DOHH2 (cell line): ENCODE data around the gene MICAL2.

Experiments used
- H3F3A ChIP-seq: fragments of 200-600 bp; sonication (generic), shearing (Covaris generic); 2 replicates; pipeline ENCODE4 v1.6.0; 2016; ENCODE audit warnings: antibody characterized with exemption, mild to moderate bottlenecking; ENCODE audit not compliant: control insufficient read depth, insufficient read depth
- H3K27ac ChIP-seq: fragments of 200-600 bp; sonication (generic); 2 replicates; pipeline ENCODE4 v1.5.1; 2014; ENCODE audit warnings: low read depth, mild to moderate bottlenecking, low read length, moderate library complexity
- H3K27me3 ChIP-seq: fragments of 200-600 bp; sonication (generic); 2 replicates; pipeline ENCODE4 v1.6.1; 2014; ENCODE audit warnings: mild to moderate bottlenecking, low read length, mixed read lengths; ENCODE audit not compliant: control insufficient read depth
- H3K36me3 ChIP-seq: fragments of 200-600 bp; sonication (generic); 2 replicates; pipeline ENCODE4 v1.6.1; 2014; ENCODE audit warnings: mild to moderate bottlenecking, low read length, moderate library complexity, mixed read lengths; ENCODE audit not compliant: control insufficient read depth
- H3K4me1 ChIP-seq: fragments of 200-600 bp; sonication (generic); 2 replicates; pipeline ENCODE4 v1.6.1; 2014; ENCODE audit warnings: mild to moderate bottlenecking, low read length, mixed read lengths; ENCODE audit not compliant: control insufficient read depth
- H3K4me2 ChIP-seq: fragments of 200-600 bp; sonication (generic); 2 replicates; pipeline ENCODE4 v1.6.0; 2014; ENCODE audit warnings: mild to moderate bottlenecking, low read length, moderate library complexity
- H3K4me3 ChIP-seq: fragments of 200-600 bp; sonication (generic); 2 replicates; pipeline ENCODE4 v1.5.1; 2014; ENCODE audit warnings: mild to moderate bottlenecking, low read length, mixed read lengths
- H3K79me2 ChIP-seq: fragments of 200-600 bp; sonication (generic); 2 replicates; pipeline ENCODE4 v1.6.1; 2014; ENCODE audit warnings: mild to moderate bottlenecking, low read length, mixed read lengths; ENCODE audit not compliant: control insufficient read depth
- H3K9me2 ChIP-seq: fragments of 200-600 bp; sonication (generic); replicated peaks from 2 replicates; pipeline ENCODE4 v1.6.1; 2014; ENCODE audit warnings: mild to moderate bottlenecking, low read length, mixed read lengths; ENCODE audit not compliant: control insufficient read depth
- H3K9me3 ChIP-seq: fragments of 200-600 bp; sonication (generic); 2 replicates; pipeline ENCODE4 v1.6.1; 2014; ENCODE audit warnings: antibody characterized with exemption, low read length, mixed read lengths; ENCODE audit not compliant: control insufficient read depth, insufficient read depth
- H4K20me1 ChIP-seq: fragments of 200-600 bp; sonication (generic); 2 replicates; pipeline ENCODE4 v1.6.0; 2014; ENCODE audit warnings: low read depth, mild to moderate bottlenecking, antibody characterized with exemption, low read length, moderate library complexity; ENCODE audit not compliant: control insufficient read depth, insufficient read depth
- EZH2phosphoT487 ChIP-seq: fragments of 200-600 bp; sonication (generic); IDR thresholded peaks from 2 replicates; pipeline ENCODE4 v1.6.1; 2017; ENCODE audit warnings: borderline replicate concordance, mild to moderate bottlenecking, antibody characterized with exemption, low read length, moderate library complexity, mixed read lengths
- TF ChIP-seq, protein P1 (sequence below): fragments of 200-600 bp; sonication (generic); IDR thresholded peaks from one replicate; pipeline ENCODE4 v1.5.1; 2014; ENCODE audit warnings: antibody characterized with exemption, mild to moderate bottlenecking, low read depth, low read length; ENCODE audit not compliant: poor library complexity, severe bottlenecking

Gene MICAL2

DNA sequence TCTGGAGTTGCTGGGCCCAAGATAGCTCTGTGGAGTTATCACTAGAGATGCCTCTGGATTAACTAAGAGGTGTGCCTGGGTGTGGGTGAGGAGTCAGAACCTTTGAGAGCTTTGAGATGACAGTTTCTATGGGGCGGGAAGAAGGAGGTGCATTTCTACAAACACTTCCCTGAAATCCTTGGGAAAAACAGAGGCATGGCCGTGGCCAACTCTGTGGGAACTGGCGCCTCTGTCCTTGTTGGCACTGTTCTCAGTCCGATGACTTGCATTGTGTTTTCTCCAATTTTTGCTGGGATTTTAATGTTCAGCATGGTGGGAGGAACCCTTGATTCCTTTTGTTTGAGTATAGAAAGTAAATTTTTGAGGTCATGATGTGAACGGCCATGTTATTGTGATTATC is 151.2 kb downstream of the MICAL2 start:
- Histone ChIP-seq H3K4me3 (no peak overlapping the region), H3K9me3 (no peaks in the 10 kb centered on the region), H3K27ac (no peak overlapping the region), H3K9me2 (no peaks in the 10 kb centered on the region), H3K4me2 (no peak overlapping the region), H3K27me3 (no peaks in the 10 kb centered on the region), H3F3A (no peaks in the 10 kb centered on the region), H4K20me1 (no peaks in the 10 kb centered on the region), H3K36me3 (no peaks in the 10 kb centered on the region), H3K4me1 (no peaks in the 10 kb centered on the region), H3K79me2 (no peaks in the 10 kb centered on the region)
- no peak for TF ChIP-seq EZH2phosphoT487
- TF ChIP-seq, protein P1, sequence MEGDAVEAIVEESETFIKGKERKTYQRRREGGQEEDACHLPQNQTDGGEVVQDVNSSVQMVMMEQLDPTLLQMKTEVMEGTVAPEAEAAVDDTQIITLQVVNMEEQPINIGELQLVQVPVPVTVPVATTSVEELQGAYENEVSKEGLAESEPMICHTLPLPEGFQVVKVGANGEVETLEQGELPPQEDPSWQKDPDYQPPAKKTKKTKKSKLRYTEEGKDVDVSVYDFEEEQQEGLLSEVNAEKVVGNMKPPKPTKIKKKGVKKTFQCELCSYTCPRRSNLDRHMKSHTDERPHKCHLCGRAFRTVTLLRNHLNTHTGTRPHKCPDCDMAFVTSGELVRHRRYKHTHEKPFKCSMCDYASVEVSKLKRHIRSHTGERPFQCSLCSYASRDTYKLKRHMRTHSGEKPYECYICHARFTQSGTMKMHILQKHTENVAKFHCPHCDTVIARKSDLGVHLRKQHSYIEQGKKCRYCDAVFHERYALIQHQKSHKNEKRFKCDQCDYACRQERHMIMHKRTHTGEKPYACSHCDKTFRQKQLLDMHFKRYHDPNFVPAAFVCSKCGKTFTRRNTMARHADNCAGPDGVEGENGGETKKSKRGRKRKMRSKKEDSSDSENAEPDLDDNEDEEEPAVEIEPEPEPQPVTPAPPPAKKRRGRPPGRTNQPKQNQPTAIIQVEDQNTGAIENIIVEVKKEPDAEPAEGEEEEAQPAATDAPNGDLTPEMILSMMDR = no peak

DNA sequence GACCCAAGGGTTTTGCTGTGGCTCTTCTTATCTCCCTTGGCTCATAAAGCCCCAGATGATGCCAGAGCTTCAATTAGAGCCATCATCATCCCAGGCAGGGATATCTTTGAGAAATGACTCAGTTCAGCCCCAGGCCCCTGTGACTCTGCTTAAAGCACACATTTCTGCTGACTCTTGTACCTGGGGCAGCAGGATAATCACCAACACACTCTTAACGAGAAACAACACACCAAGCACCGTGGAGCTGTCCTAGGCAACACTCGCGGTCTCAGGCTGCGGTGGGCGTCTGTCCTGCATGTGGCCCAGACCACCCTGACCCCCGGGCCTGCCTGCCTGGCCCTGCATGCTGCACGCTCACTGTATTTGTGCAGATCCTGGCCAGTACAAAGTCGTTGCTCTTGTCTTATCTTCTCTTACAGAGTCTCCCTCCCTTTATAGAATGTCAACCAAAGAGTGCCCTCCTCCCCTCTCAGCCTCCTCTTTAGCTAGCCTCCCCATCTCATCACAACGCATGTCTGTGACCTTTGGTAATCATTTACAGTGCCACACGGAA is 152.8 kb downstream of the MICAL2 start:
- no peaks in the 10 kb centered on the region for H3K27me3 ChIP-seq
- H3K79me2 ChIP-seq = no peaks in the 10 kb centered on the region
- no peaks in the 10 kb centered on the region for H3K36me3 ChIP-seq
- no peaks in the 10 kb centered on the region for H4K20me1 ChIP-seq
- no peaks in the 10 kb centered on the region for H3K9me2 ChIP-seq
- H3K4me2 ChIP-seq = no peak overlapping the region
- no peaks in the 10 kb centered on the region for H3K4me1 ChIP-seq
- no peak overlapping the region for H3K4me3 ChIP-seq
- H3K27ac ChIP-seq = no peak overlapping the region
- no peaks in the 10 kb centered on the region for H3F3A ChIP-seq
- H3K9me3 ChIP-seq = no peaks in the 10 kb centered on the region
- TF ChIP-seq, protein P1 = no peak
- TF ChIP-seq EZH2phosphoT487 = no peak

DNA sequence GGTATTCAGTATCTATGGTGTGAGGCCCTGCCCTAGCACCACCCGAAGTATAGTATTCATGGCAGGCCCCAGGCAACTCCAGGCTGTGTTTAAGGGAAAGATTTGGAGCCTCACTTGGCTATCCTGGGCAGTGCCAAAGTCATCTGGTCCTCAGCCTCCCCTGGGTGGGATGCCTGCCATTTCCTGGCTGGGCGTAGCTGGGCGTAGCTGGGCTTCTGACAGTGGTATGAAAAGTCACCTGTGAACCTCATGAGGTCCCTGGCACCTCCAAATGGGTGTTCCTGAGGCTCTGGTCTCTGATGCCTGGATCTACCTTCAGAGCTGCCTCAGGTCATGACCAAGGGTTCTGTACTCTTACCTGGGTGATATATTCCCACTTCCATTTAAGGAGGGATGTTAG is 154.0 kb downstream of the MICAL2 start:
- no peaks in the 10 kb centered on the region for H3K4me1 ChIP-seq
- H3K27ac ChIP-seq = no peak overlapping the region
- no peaks in the 10 kb centered on the region for H3K27me3 ChIP-seq
- no peaks in the 10 kb centered on the region for H4K20me1 ChIP-seq
- H3K4me2 ChIP-seq = no peak overlapping the region
- no peaks in the 10 kb centered on the region for H3K79me2 ChIP-seq
- TF ChIP-seq, protein P1 = no peak
- no peak for TF ChIP-seq EZH2phosphoT487
- H3K36me3 ChIP-seq = no peaks in the 10 kb centered on the region
- no peaks in the 10 kb centered on the region for H3F3A ChIP-seq
- no peaks in the 10 kb centered on the region for H3K9me2 ChIP-seq
- H3K4me3 ChIP-seq = no peak overlapping the region
- no peaks in the 10 kb centered on the region for H3K9me3 ChIP-seq
